Mesenchymal stem cell (in vitro differentiated cells and primary cell): ENCODE data around the gene PTPRN2.

Experiments used
- DNase-seq: peaks from one replicate; pipeline ENCODE4 v3.0.0-alpha.2; 2013
- H2AFZ ChIP-seq: one replicate; pipeline ENCODE4 v1.6.1; 2013; ENCODE audit warnings: low read depth, mild to moderate bottlenecking, control low read depth, inconsistent platforms, low read length, moderate library complexity
- H2AK5ac ChIP-seq: 2 replicates; pipeline ENCODE4 v1.6.1; 2013; ENCODE audit warnings: low read length, moderate library complexity, mild to moderate bottlenecking, inconsistent platforms; ENCODE audit not compliant: severe bottlenecking
- H2BK120ac ChIP-seq: one replicate; pipeline ENCODE4 v1.6.1; 2013; ENCODE audit warnings: low read depth, mild to moderate bottlenecking, inconsistent platforms, low read length, moderate library complexity
- H2BK12ac ChIP-seq, 2 experiments: one replicate each; pipeline ENCODE4 v1.6.1; 2013; ENCODE audit warnings: inconsistent platforms in 2 of 2, low read length in 2 of 2, mild to moderate bottlenecking in 2 of 2, moderate library complexity in 2 of 2, control low read depth in 1 of 2
- H2BK15ac ChIP-seq: one replicate; pipeline ENCODE4 v1.6.1; 2013; ENCODE audit warnings: mild to moderate bottlenecking, low read depth, inconsistent platforms; ENCODE audit not compliant: poor library complexity, severe bottlenecking
- H2BK5ac ChIP-seq: 2 replicates; pipeline ENCODE4 v1.6.1; 2013; ENCODE audit warnings: low read depth, mild to moderate bottlenecking, low read length, control low read depth, inconsistent platforms; ENCODE audit not compliant: poor library complexity, severe bottlenecking
- H3K14ac ChIP-seq, 2 experiments: one replicate each; pipeline ENCODE4 v1.6.1; 2013; ENCODE audit warnings: inconsistent platforms in 2 of 2, low read length in 2 of 2, control low read depth in 1 of 2, mild to moderate bottlenecking in 1 of 2, moderate library complexity in 1 of 2
- H3K18ac ChIP-seq, 2 experiments: one replicate each; pipeline ENCODE4 v1.6.1; 2013; ENCODE audit warnings: inconsistent platforms in 2 of 2, low read length in 2 of 2, control low read depth in 1 of 2, low read depth in 1 of 2, mild to moderate bottlenecking in 1 of 2
- H3K23ac ChIP-seq, 2 experiments: one replicate each; pipeline ENCODE4 v1.6.1; 2013; ENCODE audit warnings: inconsistent platforms in 2 of 2, low read length in 2 of 2, mild to moderate bottlenecking in 2 of 2, moderate library complexity in 2 of 2, control low read depth in 1 of 2
- H3K27ac ChIP-seq: 2 replicates; pipeline ENCODE4 v1.5.1; 2013; ENCODE audit warnings: mild to moderate bottlenecking, moderate library complexity, low read length, control low read depth, inconsistent platforms; ENCODE audit not compliant: poor library complexity, severe bottlenecking
- H3K27me3 ChIP-seq, 2 experiments: 2 replicates each; pipeline versions ENCODE4 v1.6.1 to v1.7.0; 2013; ENCODE audit warnings: low read length in 2 of 2, mild to moderate bottlenecking in 2 of 2, moderate library complexity in 2 of 2, control low read depth in 1 of 2, inconsistent platforms in 1 of 2; ENCODE audit not compliant: control insufficient read depth in 1 of 2, insufficient read depth in 1 of 2
- H3K36me3 ChIP-seq, 2 experiments: 2 replicates each; pipeline versions ENCODE4 v1.6.1 to v1.7.0; 2013; ENCODE audit warnings: low read length in 2 of 2, control low read depth in 1 of 2, inconsistent platforms in 1 of 2, low read depth in 1 of 2, mild to moderate bottlenecking in 1 of 2; ENCODE audit not compliant: insufficient read depth in 2 of 2, control insufficient read depth in 1 of 2
- H3K4ac ChIP-seq, 2 experiments: one replicate each; pipeline ENCODE4 v1.6.1; 2013; ENCODE audit warnings: inconsistent platforms in 2 of 2, low read length in 2 of 2, mild to moderate bottlenecking in 2 of 2, moderate library complexity in 2 of 2, control low read depth in 1 of 2, low read depth in 1 of 2
- H3K4me1 ChIP-seq: 2 replicates; pipeline ENCODE4 v1.6.1; 2013; ENCODE audit warnings: low read depth, low read length, control low read depth; ENCODE audit not compliant: control insufficient read depth, insufficient read depth
- H3K4me2 ChIP-seq: 2 replicates; pipeline ENCODE4 v1.6.1; 2013; ENCODE audit warnings: low read length, mild to moderate bottlenecking, inconsistent platforms; ENCODE audit not compliant: poor library complexity, severe bottlenecking
- H3K4me3 ChIP-seq, 2 experiments: 2 replicates each; pipeline versions ENCODE4 v1.5.1 to v1.7.0; 2013; ENCODE audit warnings: low read length in 2 of 2, mild to moderate bottlenecking in 2 of 2, control low read depth in 1 of 2, low read depth in 1 of 2; ENCODE audit not compliant: insufficient read depth in 1 of 2
- H3K79me1 ChIP-seq: replicated peaks from 2 replicates; pipeline ENCODE4 v1.6.1; 2013; ENCODE audit warnings: mild to moderate bottlenecking, control low read depth, low read length, inconsistent platforms; ENCODE audit not compliant: poor library complexity, severe bottlenecking
- H3K9ac ChIP-seq: 2 replicates; pipeline ENCODE4 v1.7.0; 2013; ENCODE audit warnings: mild to moderate bottlenecking, low read length, moderate library complexity
- H3K9me3 ChIP-seq: 2 replicates; pipeline ENCODE4 v1.7.0; 2013; ENCODE audit warnings: mild to moderate bottlenecking, low read length; ENCODE audit not compliant: control insufficient read depth
- H4K8ac ChIP-seq: one replicate; pipeline ENCODE4 v1.6.1; 2013; ENCODE audit warnings: inconsistent platforms, mild to moderate bottlenecking, low read length, moderate library complexity
- H4K91ac ChIP-seq: one replicate; pipeline ENCODE4 v1.6.1; 2013; ENCODE audit warnings: mild to moderate bottlenecking, low read length, inconsistent platforms
- WGBS: methylation state at CpG from one replicate; pipeline ENCODE4 v1.1.7; 2013; ENCODE audit warnings: mixed read lengths; 5-methylcytosine and 5-hydroxymethylcytosine counted together

Gene PTPRN2

DNA sequence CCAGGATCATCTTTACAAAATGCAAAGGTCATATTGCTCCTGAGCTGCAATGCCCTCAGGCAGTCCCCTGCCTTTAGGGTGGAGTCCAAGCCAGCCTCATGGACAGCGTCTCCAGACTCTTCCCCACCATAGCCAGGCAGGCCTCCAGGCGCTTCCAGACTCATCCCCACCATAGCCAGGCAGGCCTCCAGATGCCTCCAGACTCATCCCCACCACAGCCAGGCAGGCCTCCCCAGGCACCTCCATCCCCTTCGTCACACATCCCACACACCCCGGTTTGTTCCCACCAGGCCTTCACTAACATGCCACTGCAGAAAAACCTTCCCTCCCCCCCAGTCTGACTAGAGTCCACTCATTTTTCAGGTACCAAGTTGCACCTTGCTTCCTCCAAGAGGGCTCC lies 70.1 kb downstream of the PTPRN2 start:
- Histone ChIP-seq H3K9me3 (peaks cover 6% of the 10 kb centered on the region), H3K27me3 (no peaks in the 10 kb centered on the region), H3K4me3 (no peak overlapping the region), H3K79me1 (no peaks in the 10 kb centered on the region), H4K91ac (no peak overlapping the region), H2BK12ac (no peak overlapping the region), H3K18ac (no peak overlapping the region), H2BK5ac (no peak overlapping the region), H2AFZ (no peak overlapping the region), H2BK120ac (no peak overlapping the region), H3K9ac (no peak overlapping the region), H2BK15ac (no peak overlapping the region), H3K23ac (no peak overlapping the region), H3K14ac (no peak overlapping the region), H4K8ac (no peak overlapping the region), H3K27ac (no peak overlapping the region), H3K4me1 (no peaks in the 10 kb centered on the region), H3K4me2 (no peak overlapping the region), H3K36me3 (no peaks in the 10 kb centered on the region), H3K4ac (no peak overlapping the region), H2AK5ac (no peak overlapping the region)
- WGBS = 82% methylated on average over 4 of the region's 4 CpGs
- DNase-seq = no peak

DNA sequence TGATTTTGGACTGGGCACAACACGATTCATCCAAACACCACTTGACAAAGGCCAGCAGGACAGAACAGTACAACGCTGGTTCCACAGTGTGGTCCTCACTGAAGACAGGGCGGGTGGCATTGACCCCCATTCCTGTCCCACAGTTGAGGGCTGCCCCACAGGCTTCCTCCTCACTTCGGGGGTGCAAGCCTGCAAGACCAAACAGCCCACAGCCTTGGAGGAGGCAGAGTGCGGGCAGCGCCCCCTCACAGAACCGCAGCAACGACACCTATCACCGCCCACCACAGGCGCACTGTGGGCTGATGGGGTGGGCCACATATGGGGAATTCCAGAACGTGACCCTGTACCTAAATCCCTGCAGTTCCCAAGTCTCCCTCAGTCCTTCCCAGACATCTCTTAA lies 70.6 kb downstream of the PTPRN2 start:
- Histone ChIP-seq H3K27me3 (no peaks in the 10 kb centered on the region), H3K36me3 (no peaks in the 10 kb centered on the region), H4K91ac (no peak overlapping the region), H3K4me2 (no peak overlapping the region), H2BK120ac (no peak overlapping the region), H3K79me1 (no peaks in the 10 kb centered on the region), H2BK5ac (no peak overlapping the region), H3K14ac (no peak overlapping the region), H3K18ac (no peak overlapping the region), H2BK12ac (no peak overlapping the region), H3K9ac (no peak overlapping the region), H3K4me3 (no peak overlapping the region), H2BK15ac (no peak overlapping the region), H3K9me3 (peaks cover 9% of the 10 kb centered on the region), H3K4ac (no peak overlapping the region), H3K23ac (no peak overlapping the region), H2AK5ac (no peak overlapping the region), H3K27ac (no peak overlapping the region), H2AFZ (no peak overlapping the region), H3K4me1 (no peaks in the 10 kb centered on the region), H4K8ac (no peak overlapping the region)
- no peak for DNase-seq
- WGBS = 72% methylated on average over 11 of the region's 11 CpGs

DNA sequence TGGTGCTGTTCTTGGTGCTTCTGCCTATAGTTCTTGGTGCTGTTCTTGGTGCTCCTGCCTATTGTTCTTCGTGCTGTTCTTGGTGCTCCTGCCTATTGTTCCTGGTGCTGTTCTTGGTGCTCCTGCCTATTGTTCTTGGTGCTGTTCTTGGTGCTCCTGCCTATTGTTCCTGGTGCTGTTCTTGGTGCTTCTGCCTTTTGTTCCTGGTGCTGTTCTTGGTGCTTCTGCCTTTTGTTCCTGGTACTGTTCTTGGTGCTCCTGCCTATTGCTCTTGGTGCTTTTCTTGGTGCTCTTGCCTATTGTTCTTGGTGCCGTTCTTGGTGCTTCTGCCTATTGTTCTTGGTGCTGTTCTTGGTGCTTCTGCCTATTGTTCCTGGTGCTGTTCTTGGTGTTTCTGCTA lies 71.1 kb downstream of the PTPRN2 start:
- Histone ChIP-seq H3K4ac (no peak overlapping the region), H3K27ac (no peak overlapping the region), H3K27me3 (no peaks in the 10 kb centered on the region), H3K36me3 (no peaks in the 10 kb centered on the region), H2BK120ac (no peak overlapping the region), H2BK5ac (no peak overlapping the region), H2BK15ac (no peak overlapping the region), H3K14ac (no peak overlapping the region), H3K4me1 (no peaks in the 10 kb centered on the region), H3K4me3 (no peak overlapping the region), H3K79me1 (no peaks in the 10 kb centered on the region), H4K91ac (no peak overlapping the region), H3K4me2 (no peak overlapping the region), H3K9me3 (peaks cover 14% of the 10 kb centered on the region), H3K18ac (no peak overlapping the region), H4K8ac (no peak overlapping the region), H2AK5ac (no peak overlapping the region), H3K9ac (no peak overlapping the region), H2BK12ac (no peak overlapping the region), H3K23ac (no peak overlapping the region), H2AFZ (no peak overlapping the region)
- 79% methylated on average over 2 of the region's 2 CpGs for WGBS
- no peak for DNase-seq

DNA sequence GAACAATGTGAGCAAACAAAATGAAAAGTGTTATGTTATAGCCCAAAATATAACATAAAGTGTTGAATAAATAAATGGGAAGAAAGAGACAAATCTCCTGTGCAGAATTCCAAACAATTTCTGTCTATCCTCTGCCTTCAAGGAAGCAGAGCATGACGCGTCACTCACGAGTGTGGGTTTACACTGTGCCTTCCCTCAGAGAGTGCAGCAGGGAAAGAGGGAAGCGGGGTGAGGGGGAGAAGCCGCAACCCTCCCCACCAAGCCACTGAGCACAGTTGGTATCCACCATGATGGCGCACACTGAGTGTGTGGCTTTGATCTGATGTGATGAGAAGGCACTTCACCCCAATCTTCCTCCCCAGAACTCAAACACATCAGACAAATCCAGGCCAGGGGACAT lies 74.8 kb downstream of the PTPRN2 start:
- H3K9ac ChIP-seq = no peak overlapping the region
- H3K4me3 ChIP-seq = no peak overlapping the region
- H2BK12ac ChIP-seq = no peak overlapping the region
- no peak overlapping the region for H3K23ac ChIP-seq
- no peak overlapping the region for H4K8ac ChIP-seq
- no peak overlapping the region for H3K27ac ChIP-seq
- H2BK15ac ChIP-seq = no peak overlapping the region
- no peaks in the 10 kb centered on the region for H3K79me1 ChIP-seq
- peaks cover 23% of the 10 kb centered on the region for H3K9me3 ChIP-seq
- WGBS = no CpG with 5 or more reads among the region's 6 CpGs
- DNase-seq = no peak
- H3K4me1 ChIP-seq = no peaks in the 10 kb centered on the region
- no peaks in the 10 kb centered on the region for H3K27me3 ChIP-seq
- no peak overlapping the region for H4K91ac ChIP-seq
- H2AFZ ChIP-seq = no peak overlapping the region
- H2AK5ac ChIP-seq = no peak overlapping the region
- no peak overlapping the region for H2BK5ac ChIP-seq
- no peak overlapping the region for H2BK120ac ChIP-seq
- H3K18ac ChIP-seq = no peak overlapping the region
- H3K36me3 ChIP-seq = no peaks in the 10 kb centered on the region
- H3K4me2 ChIP-seq = no peak overlapping the region
- no peak overlapping the region for H3K14ac ChIP-seq
- H3K4ac ChIP-seq = no peak overlapping the region
